HG03571 (cell line): ENCODE measurements around the gene PAM.

Source experiments
- ATAC-seq: cut with Tn5 transposase; IDR thresholded peaks from one replicate; pipeline ENCODE4 v1.9.1; 2021; ENCODE audit not compliant: unreplicated experiment

The PAM gene

GRCh38 chr5:102930244-102930643, 175.1 kb downstream of the PAM start:
- ATAC-seq, result no peak

GRCh38 chr5:102931085-102931725, 176.1 kb downstream of the PAM start:
- ATAC-seq, result no peak

GRCh38 chr5:102932781-102933180, 177.7 kb downstream of the PAM start:
- ATAC-seq, result no peak

- no peak for ATAC-seq
Measured at GRCh38 chr5:102933316-102933715, 178.2 kb downstream of the PAM start.

- ATAC-seq, result no peak
Measured at GRCh38 chr5:102933721-102934459, 178.8 kb downstream of the PAM start.

GRCh38 chr5:102937894-102938293, 182.8 kb downstream of the PAM start:
- no peak for ATAC-seq

GRCh38 chr5:102941111-102941510, 186.0 kb downstream of the PAM start:
- ATAC-seq, result no peak

GRCh38 chr5:102946414-102946813, 191.3 kb downstream of the PAM start:
- no peak for ATAC-seq

- no peak for ATAC-seq
Measured at GRCh38 chr5:102946971-102947370, 191.9 kb downstream of the PAM start.

GRCh38 chr5:102955488-102955887, 200.4 kb downstream of the PAM start:
- ATAC-seq, result no peak

GRCh38 chr5:102956599-102956998, 201.5 kb downstream of the PAM start:
- ATAC-seq, result no peak

GRCh38 chr5:102957141-102957540, 202.0 kb downstream of the PAM start:
- no peak for ATAC-seq

GRCh38 chr5:102958481-102959011, 203.4 kb downstream of the PAM start:
- ATAC-seq, result no peak

GRCh38 chr5:102959055-102959454, 203.9 kb downstream of the PAM start:
- ATAC-seq, result no peak

- no peak for ATAC-seq
Measured at GRCh38 chr5:102961671-102962070, 206.6 kb downstream of the PAM start.

- ATAC-seq, result no peak
Measured at GRCh38 chr5:102965653-102966052, 210.5 kb downstream of the PAM start.

- ATAC-seq, result no peak
Measured at GRCh38 chr5:102969641-102970040, 214.5 kb downstream of the PAM start.

- no peak for ATAC-seq
Measured at GRCh38 chr5:102971676-102972293, 216.7 kb downstream of the PAM start.

- ATAC-seq, result no peak
Measured at GRCh38 chr5:102974177-102974576, 219.1 kb downstream of the PAM start.

GRCh38 chr5:102975045-102975444, 219.9 kb downstream of the PAM start:
- ATAC-seq, result no peak

GRCh38 chr5:102975457-102976182, 220.5 kb downstream of the PAM start:
- ATAC-seq, result no peak
